NT2/D1 (cell line): ENCODE measurements around the gene AFF1.

Experiments used
- SUZ12 ChIP-seq: IDR thresholded peaks from 2 replicates; pipeline ENCODE4 v1.6.1; 2011; ENCODE audit not compliant: insufficient read length, insufficient read depth; ENCODE audit errors: extremely low read depth
- YY1 ChIP-seq: IDR thresholded peaks from 2 replicates; pipeline ENCODE4 v1.6.1; 2011; ENCODE audit not compliant: insufficient read length, insufficient read depth
- ZNF274 ChIP-seq: IDR thresholded peaks from 2 replicates; pipeline ENCODE4 v1.6.1; 2011; ENCODE audit warnings: mild to moderate bottlenecking, low read depth, low read length

DNA sequence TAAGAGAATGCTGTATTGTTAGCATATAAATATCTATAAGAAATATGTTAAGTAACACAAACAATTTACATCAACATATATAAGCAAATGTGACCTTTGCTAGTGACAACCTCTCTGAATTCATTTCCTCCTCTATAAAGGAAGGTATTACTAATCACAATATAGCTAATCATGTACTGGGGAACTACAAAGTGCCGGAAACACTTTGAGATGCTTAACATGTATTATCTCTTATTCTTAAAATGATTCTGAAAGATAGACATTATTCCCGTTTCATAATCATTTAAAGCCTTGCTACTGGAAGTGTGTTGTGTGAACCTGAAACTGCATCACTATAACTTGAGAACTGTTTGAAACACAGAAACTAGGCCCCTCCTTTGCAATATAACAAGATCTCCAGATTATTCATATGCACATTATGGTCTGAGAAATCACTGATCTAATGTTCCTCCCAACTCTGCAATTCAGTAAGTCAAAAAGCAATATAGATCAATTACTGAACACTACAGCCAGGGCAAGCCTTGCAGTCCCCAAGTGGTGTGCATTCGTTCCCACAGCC lies 231.6 kb downstream of the AFF1 start:
- TF ChIP-seq YY1 (no peak), ZNF274 (no peak), SUZ12 (no peak)
